ENCODE results near the gene CCL2.

Gene CCL2

DNA sequence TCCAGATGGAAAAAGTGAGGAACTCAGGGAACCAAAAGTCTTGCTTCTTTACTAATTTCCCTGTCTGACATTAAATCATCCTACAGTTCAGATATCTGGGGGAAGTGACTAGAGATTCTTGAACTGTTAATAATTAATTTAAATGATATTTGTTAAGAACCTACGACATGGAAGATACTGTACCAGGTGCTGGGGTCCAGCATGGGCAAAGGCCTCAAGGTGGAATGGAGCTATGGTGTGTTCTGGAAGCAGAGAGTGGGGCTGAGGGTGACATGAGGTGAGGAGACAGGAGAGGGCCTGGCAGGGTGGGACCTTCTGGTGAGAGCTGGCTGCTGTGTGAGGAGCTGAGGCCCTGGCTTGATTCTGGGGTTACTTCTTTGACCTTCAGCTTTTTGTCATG is 6.0 kb upstream of the CCL2 start:
- no peaks in the 10 kb centered on the region for H3K9me3 Mint-ChIP-seq

GRCh38 chr17:34249478-34249877 is 5.6 kb upstream of the CCL2 start:
- Mint-ChIP-seq H3K36me3 (ENCODE audit: low read depth) (no peaks in the 10 kb centered on the region), H3K27me3 (peaks cover 16% of the 10 kb centered on the region), H3K4me1 (ENCODE audit: low read depth) (no peaks in the 10 kb centered on the region), H3K9me3 (no peaks in the 10 kb centered on the region), H3K4me3 (no peak overlapping the region), H3K27ac (no peak overlapping the region)

More for the DNA sequence above, 6.0 kb upstream of the CCL2 start:
- Mint-ChIP-seq H3K27me3 (peaks cover 12% of the 10 kb centered on the region), H3K27ac (no peak overlapping the region), H3K4me3 (no peak overlapping the region), H3K36me3 (ENCODE audit: low read depth) (no peaks in the 10 kb centered on the region), H3K4me1 (ENCODE audit: low read depth) (no peaks in the 10 kb centered on the region)

GRCh38 chr17:34251186-34251585 is 3.9 kb upstream of the CCL2 start:
- Mint-ChIP-seq H3K9me3 (no peaks in the 10 kb centered on the region), H3K27ac (no peak overlapping the region), H3K27me3 (peaks cover 28% of the 10 kb centered on the region)

GRCh38 chr17:34252095-34252443 is 3.0 kb upstream of the CCL2 start:
- Mint-ChIP-seq H3K9me3 (no peaks in the 10 kb centered on the region), H3K36me3 (ENCODE audit: low read depth) (no peaks in the 10 kb centered on the region)

More at GRCh38 chr17:34251186-34251585, 3.9 kb upstream of the CCL2 start:
- Mint-ChIP-seq H3K4me1 (ENCODE audit: low read depth) (peaks cover 5% of the 10 kb centered on the region), H3K36me3 (ENCODE audit: low read depth) (no peaks in the 10 kb centered on the region), H3K4me3 (no peak overlapping the region)

DNA sequence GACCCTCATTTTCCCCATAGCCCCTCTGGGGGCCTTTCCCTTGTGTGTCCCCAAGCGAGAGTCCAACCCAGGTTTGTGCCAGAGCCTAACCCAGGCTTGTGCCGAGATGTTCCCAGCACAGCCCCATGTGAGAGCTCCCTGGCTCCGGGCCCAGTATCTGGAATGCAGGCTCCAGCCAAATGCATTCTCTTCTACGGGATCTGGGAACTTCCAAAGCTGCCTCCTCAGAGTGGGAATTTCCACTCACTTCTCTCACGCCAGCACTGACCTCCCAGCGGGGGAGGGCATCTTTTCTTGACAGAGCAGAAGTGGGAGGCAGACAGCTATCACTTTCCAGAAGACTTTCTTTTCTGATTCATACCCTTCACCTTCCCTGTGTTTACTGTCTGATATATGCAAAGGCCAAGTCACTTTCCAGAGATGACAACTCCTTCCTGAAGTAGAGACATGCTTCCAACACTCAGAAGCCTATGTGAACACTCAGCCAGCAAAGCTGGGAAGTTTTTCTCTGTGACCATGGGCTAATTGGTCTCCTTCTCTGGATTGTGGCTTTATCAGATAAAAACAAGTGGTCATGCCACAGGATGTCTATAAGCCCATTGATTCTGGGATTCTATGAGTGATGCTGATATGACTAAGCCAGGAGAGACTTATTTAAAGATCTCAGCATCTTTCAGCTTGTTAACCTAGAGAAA is 2.5 kb upstream of the CCL2 start:
- H3K36me3 Mint-ChIP-seq (ENCODE audit: low read depth): no peaks in the 10 kb centered on the region
- H3K9me3 Mint-ChIP-seq: no peaks in the 10 kb centered on the region
- H3K4me3 Mint-ChIP-seq: no peak overlapping the region
- H3K27me3 Mint-ChIP-seq: peaks cover 37% of the 10 kb centered on the region
- no peak overlapping the region for H3K27ac Mint-ChIP-seq
- H3K4me1 Mint-ChIP-seq (ENCODE audit: low read depth): peaks cover 5% of the 10 kb centered on the region

More at GRCh38 chr17:34252095-34252443, 3.0 kb upstream of the CCL2 start:
- no peak overlapping the region for H3K27ac Mint-ChIP-seq
- no peak overlapping the region for H3K4me3 Mint-ChIP-seq
- peaks cover 32% of the 10 kb centered on the region for H3K27me3 Mint-ChIP-seq
- H3K4me1 Mint-ChIP-seq (ENCODE audit: low read depth): peaks cover 5% of the 10 kb centered on the region

GRCh38 chr17:34253139-34253525 is 2.0 kb upstream of the CCL2 start:
- peaks cover 43% of the 10 kb centered on the region for H3K27me3 Mint-ChIP-seq
- H3K4me3 Mint-ChIP-seq: no peak overlapping the region
- no peaks in the 10 kb centered on the region for H3K36me3 Mint-ChIP-seq (ENCODE audit: low read depth)
- peaks cover 5% of the 10 kb centered on the region for H3K4me1 Mint-ChIP-seq (ENCODE audit: low read depth)
- H3K9me3 Mint-ChIP-seq: no peaks in the 10 kb centered on the region
- H3K27ac Mint-ChIP-seq: no peak overlapping the region

DNA sequence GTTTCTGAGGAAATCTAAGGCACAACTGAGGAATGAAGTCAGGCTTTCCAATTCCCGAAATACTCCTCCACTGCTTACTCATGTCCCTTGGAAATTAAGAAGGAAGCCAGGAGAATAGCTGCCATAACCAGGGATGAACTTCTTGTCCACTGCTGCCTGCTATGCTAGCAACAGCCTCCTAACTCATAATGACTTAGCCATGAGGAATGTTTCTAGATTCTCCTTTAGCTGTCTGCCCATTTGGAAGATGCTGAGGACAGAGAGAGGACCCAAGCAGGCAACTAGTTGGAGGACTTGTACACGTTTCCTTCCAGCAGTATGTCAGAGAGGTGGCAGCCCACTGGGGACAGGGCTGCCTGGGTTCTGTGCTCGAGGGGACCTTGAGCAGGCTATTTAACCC is 939 bp upstream of the CCL2 start:
- Mint-ChIP-seq H3K4me3 (no peak overlapping the region), H3K27me3 (peaks cover 46% of the 10 kb centered on the region), H3K36me3 (ENCODE audit: low read depth) (no peaks in the 10 kb centered on the region), H3K9me3 (no peaks in the 10 kb centered on the region), H3K27ac (no peak overlapping the region), H3K4me1 (ENCODE audit: low read depth) (peaks cover 5% of the 10 kb centered on the region)

DNA sequence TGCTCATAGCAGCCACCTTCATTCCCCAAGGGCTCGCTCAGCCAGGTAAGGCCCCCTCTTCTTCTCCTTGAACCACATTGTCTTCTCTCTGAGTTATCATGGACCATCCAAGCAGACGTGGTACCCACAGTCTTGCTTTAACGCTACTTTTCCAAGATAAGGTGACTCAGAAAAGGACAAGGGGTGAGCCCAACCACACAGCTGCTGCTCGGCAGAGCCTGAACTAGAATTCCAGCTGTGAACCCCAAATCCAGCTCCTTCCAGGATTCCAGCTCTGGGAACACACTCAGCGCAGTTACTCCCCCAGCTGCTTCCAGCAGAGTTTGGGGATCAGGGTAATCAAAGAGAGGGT is 272 bp downstream of the CCL2 start:
- no peak overlapping the region for H3K4me3 Mint-ChIP-seq
- H3K36me3 Mint-ChIP-seq (ENCODE audit: low read depth): no peaks in the 10 kb centered on the region
- no peaks in the 10 kb centered on the region for H3K9me3 Mint-ChIP-seq
- H3K4me1 Mint-ChIP-seq (ENCODE audit: low read depth): peaks cover 5% of the 10 kb centered on the region
- H3K27me3 Mint-ChIP-seq: peaks cover 52% of the 10 kb centered on the region
- H3K27ac Mint-ChIP-seq: no peak overlapping the region

DNA sequence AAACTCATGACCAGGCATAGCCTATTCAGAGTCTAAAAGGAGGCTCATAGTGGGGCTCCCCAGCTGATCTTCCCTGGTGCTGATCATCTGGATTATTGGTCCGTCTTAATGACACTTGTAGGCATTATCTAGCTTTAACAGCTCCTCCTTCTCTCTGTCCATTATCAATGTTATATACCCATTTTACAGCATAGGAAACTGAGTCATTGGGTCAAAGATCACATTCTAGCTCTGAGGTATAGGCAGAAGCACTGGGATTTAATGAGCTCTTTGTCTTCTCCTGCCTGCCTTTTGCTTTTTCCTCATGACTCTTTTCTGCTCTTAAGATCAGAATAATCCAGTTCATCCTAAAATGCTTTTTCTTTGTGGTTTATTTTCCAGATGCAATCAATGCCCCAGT is 756 bp downstream of the CCL2 start:
- Mint-ChIP-seq H3K4me3 (no peak overlapping the region), H3K27ac (no peak overlapping the region), H3K27me3 (peaks cover 52% of the 10 kb centered on the region), H3K36me3 (ENCODE audit: low read depth) (no peaks in the 10 kb centered on the region), H3K9me3 (no peaks in the 10 kb centered on the region), H3K4me1 (ENCODE audit: low read depth) (peaks cover 5% of the 10 kb centered on the region)

- H3K4me3 Mint-ChIP-seq: no peak overlapping the region
- H3K27me3 Mint-ChIP-seq: peaks cover 52% of the 10 kb centered on the region
- H3K36me3 Mint-ChIP-seq (ENCODE audit: low read depth): no peaks in the 10 kb centered on the region
- H3K27ac Mint-ChIP-seq: no peak overlapping the region
- H3K9me3 Mint-ChIP-seq: no peaks in the 10 kb centered on the region
- H3K4me1 Mint-ChIP-seq (ENCODE audit: low read depth): peaks cover 5% of the 10 kb centered on the region
These were observed 2.4 kb downstream of the CCL2 start for GRCh38 chr17:34257299-34257985.

DNA sequence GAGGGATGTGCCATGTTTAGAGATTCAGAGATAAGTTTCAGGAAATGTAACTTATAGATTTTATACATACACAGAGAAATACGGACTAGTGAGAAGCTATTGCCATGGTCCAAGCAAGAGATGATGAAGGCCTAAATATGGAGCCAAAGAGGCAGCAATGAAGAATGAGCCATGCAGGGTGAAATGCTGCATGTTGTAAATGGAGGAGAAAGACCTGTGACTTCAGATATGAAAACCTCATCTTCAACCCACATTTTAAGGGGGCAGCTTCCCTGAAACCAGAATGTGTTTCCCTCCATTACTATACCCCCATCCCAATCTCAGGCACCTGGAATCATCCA is 2.9 kb downstream of the CCL2 start:
- Mint-ChIP-seq H3K27ac (no peak overlapping the region), H3K36me3 (ENCODE audit: low read depth) (no peaks in the 10 kb centered on the region), H3K9me3 (no peaks in the 10 kb centered on the region), H3K4me1 (ENCODE audit: low read depth) (peaks cover 5% of the 10 kb centered on the region), H3K27me3 (peaks cover 48% of the 10 kb centered on the region), H3K4me3 (no peak overlapping the region)

- Mint-ChIP-seq H3K4me1 (ENCODE audit: low read depth) (peaks cover 5% of the 10 kb centered on the region), H3K9me3 (no peaks in the 10 kb centered on the region), H3K27me3 (peaks cover 45% of the 10 kb centered on the region)
These were observed 4.1 kb downstream of the CCL2 start for GRCh38 chr17:34259146-34259545.

DNA sequence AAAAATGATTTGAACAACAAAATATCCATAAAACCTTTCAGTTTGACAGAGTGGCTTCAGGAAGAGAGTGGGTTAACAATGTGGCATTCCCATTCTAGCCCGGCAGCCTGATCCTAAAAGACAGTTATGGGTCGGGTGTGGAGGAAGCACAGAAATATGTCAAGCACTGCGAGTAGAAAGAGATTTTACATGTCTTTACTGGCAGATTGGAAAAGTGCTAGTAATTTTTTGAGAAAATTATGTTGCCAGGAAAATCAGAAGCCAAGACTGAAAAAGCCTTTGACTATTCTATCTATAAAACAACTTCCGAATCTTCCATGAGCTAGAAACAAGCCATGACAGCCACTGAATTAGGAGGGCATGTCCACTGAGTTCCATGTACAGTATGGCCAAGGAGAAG is 5.8 kb downstream of the CCL2 start:
- Mint-ChIP-seq H3K27me3 (peaks cover 49% of the 10 kb centered on the region), H3K4me3 (no peak overlapping the region), H3K9me3 (no peaks in the 10 kb centered on the region), H3K27ac (no peak overlapping the region), H3K36me3 (ENCODE audit: low read depth) (no peaks in the 10 kb centered on the region), H3K4me1 (ENCODE audit: low read depth) (no peaks in the 10 kb centered on the region)

More at GRCh38 chr17:34259146-34259545, 4.1 kb downstream of the CCL2 start:
- H3K4me3 Mint-ChIP-seq: no peak overlapping the region
- no peak overlapping the region for H3K27ac Mint-ChIP-seq
- no peaks in the 10 kb centered on the region for H3K36me3 Mint-ChIP-seq (ENCODE audit: low read depth)

GRCh38 chr17:34261568-34262337 is 6.7 kb downstream of the CCL2 start:
- no peak overlapping the region for H3K4me3 Mint-ChIP-seq
- H3K36me3 Mint-ChIP-seq (ENCODE audit: low read depth): no peaks in the 10 kb centered on the region
- H3K4me1 Mint-ChIP-seq (ENCODE audit: low read depth): no peaks in the 10 kb centered on the region
- H3K27me3 Mint-ChIP-seq: peaks cover 50% of the 10 kb centered on the region
- H3K27ac Mint-ChIP-seq: no peak overlapping the region
- no peaks in the 10 kb centered on the region for H3K9me3 Mint-ChIP-seq

DNA sequence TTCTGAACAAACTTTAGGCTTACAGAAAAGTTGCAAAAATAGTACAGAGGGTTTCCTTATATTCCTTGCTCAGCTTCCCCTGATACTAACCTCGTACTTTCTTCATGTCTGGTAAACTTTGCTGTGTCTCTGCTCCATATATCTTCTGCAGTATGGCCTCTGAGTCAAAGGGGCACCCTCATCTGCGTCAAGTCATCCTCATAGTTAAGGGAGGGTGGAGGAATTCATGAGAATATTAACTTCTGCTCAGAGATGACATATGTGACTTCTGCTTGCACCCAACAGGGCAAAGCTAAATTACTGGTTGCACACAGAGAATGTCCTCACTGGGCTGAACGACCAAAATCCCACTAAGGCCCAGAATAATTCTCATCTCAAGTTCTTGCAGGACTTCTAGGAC is 10.6 kb downstream of the CCL2 start:
- Mint-ChIP-seq H3K36me3 (ENCODE audit: low read depth) (no peaks in the 10 kb centered on the region), H3K27ac (no peak overlapping the region), H3K4me1 (ENCODE audit: low read depth) (no peaks in the 10 kb centered on the region), H3K9me3 (no peaks in the 10 kb centered on the region), H3K27me3 (peaks cover 38% of the 10 kb centered on the region), H3K4me3 (no peak overlapping the region)
